Tibial nerve (tissue), 3 donors: ENCODE measurements around the gene DIAPH1.

Experiments used
- CTCF ChIP-seq, 5 experiments: fragments of 200-600 bp in 3 of 5; fragments of 450-650 bp in 2 of 5; sonication (generic) in 3 of 5; IDR thresholded peaks; one replicate each; pipeline ENCODE4 v1.5.1; 2016 to 2019; ENCODE audit warnings: antibody characterized with exemption in 5 of 5, mild to moderate bottlenecking in 3 of 5, moderate library complexity in 2 of 5
- POLR2A ChIP-seq, 2 donors: fragments of 450-650 bp; IDR thresholded peaks; one replicate each; pipeline ENCODE4 v1.6.1; 2017; ENCODE audit warnings: antibody characterized with exemption in 2 of 2, mild to moderate bottlenecking in 2 of 2, moderate library complexity in 2 of 2

DNA sequence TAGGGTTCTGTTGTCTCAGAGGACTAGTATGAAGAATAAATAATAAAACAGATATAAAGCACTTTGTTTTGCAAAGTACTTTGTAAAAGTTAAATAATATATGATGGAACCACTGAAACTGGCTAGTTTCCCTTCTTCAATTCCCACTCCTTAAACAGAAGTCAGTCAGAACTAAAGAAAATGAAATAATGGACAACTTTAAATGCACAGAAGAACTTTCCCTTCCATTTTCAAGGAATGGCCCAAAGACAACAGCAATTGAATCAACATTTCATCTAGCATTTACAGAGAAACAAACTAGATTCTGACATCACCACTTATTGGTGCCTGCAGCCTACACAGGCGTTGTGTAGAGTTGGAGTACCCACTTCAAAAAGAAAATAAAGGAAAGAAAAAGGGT, 16.2 kb downstream of the DIAPH1 start:
- no peak for TF ChIP-seq CTCF (IDR thresholded peaks at IDR 0.05)
- TF ChIP-seq POLR2A (IDR thresholded peaks at IDR 0.05): no peak
